HEK293 (cell line): ENCODE data around the gene P2RX6.

ENCODE experiments used
- ZNF707 ChIP-seq: fragments of 450-650 bp; formaldehyde crosslinking; IDR thresholded peaks from 2 replicates; pipeline ENCODE4 v1.5.1; 2016; ENCODE audit warnings: missing biosample characterization, missing genetic modification characterization
- TF ChIP-seq, protein P1 (sequence below): fragments of 450-650 bp; formaldehyde crosslinking; optimal IDR thresholded peaks from 2 replicates; pipeline ENCODE3; 2016; ENCODE audit warnings: missing biosample characterization, mild to moderate bottlenecking, missing genetic modification characterization
- TF ChIP-seq, protein P2 (sequence below): fragments of 450-650 bp; formaldehyde crosslinking; IDR thresholded peaks from 2 replicates; pipeline ENCODE4 v1.5.1; 2016; ENCODE audit warnings: missing biosample characterization, missing genetic modification characterization

- TF ChIP-seq ZNF707 (tag by site-specific recombination) = no peak
- TF ChIP-seq, protein P1, sequence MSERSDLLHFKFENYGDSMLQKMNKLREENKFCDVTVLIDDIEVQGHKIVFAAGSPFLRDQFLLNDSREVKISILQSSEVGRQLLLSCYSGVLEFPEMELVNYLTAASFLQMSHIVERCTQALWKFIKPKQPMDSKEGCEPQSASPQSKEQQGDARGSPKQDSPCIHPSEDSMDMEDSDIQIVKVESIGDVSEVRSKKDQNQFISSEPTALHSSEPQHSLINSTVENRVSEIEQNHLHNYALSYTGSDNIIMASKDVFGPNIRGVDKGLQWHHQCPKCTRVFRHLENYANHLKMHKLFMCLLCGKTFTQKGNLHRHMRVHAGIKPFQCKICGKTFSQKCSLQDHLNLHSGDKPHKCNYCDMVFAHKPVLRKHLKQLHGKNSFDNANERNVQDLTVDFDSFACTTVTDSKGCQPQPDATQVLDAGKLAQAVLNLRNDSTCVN = no peak
- TF ChIP-seq, protein P2, sequence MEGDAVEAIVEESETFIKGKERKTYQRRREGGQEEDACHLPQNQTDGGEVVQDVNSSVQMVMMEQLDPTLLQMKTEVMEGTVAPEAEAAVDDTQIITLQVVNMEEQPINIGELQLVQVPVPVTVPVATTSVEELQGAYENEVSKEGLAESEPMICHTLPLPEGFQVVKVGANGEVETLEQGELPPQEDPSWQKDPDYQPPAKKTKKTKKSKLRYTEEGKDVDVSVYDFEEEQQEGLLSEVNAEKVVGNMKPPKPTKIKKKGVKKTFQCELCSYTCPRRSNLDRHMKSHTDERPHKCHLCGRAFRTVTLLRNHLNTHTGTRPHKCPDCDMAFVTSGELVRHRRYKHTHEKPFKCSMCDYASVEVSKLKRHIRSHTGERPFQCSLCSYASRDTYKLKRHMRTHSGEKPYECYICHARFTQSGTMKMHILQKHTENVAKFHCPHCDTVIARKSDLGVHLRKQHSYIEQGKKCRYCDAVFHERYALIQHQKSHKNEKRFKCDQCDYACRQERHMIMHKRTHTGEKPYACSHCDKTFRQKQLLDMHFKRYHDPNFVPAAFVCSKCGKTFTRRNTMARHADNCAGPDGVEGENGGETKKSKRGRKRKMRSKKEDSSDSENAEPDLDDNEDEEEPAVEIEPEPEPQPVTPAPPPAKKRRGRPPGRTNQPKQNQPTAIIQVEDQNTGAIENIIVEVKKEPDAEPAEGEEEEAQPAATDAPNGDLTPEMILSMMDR (tag by site-specific recombination) = no peak
Measured at GRCh38 chr22:20996598-20997535, 18.1 kb upstream of the P2RX6 start.
